ENCODE data around the gene ADAMTSL1. TPM values are rescaled to one million over a fixed set of nuclear protein-coding genes. Genes with fewer than 3 reads are reported as not detected.

The ADAMTSL1 gene
- total RNA-seq, 1 experiment from 2014 or later: not detected

- no TSS peak for BruUV-seq (replicated peaks)
- POLR2A ChIA-PET: no interaction called here
- Histone ChIP-seq H3K36me3 (ENCODE audit: control insufficient read depth, insufficient read depth, low read length) (no peaks in the 10 kb centered on the region), H3K4me1 (ENCODE audit: control insufficient read depth, insufficient read depth, low read length) (no peaks in the 10 kb centered on the region), H3K27ac (ENCODE audit: low read length) (no peak overlapping the region), H3K9me3 (ENCODE audit: control insufficient read depth, insufficient read depth, low read depth, low read length) (no peaks in the 10 kb centered on the region), H3K27me3 (ENCODE audit: control insufficient read depth, insufficient read depth, low read length) (no peaks in the 10 kb centered on the region), H3K4me3 (ENCODE audit: low read depth in 2 of 2, low read length in 2 of 2) (no peak overlapping the region)
- CTCF ChIA-PET: no interaction called here
- DNase-seq (ENCODE audit: low read depth, low spot score) (no peak), ATAC-seq (no peak)
- in situ Hi-C loops (cut with HindIII; ENCODE audit: low pct_unique_long_range_greater_than_20kb, low sequenced_read_pairs): no loop called here
- no peak for TF ChIP-seq TCF7L2 (IDR thresholded peaks at IDR 0.05; ENCODE audit: low read depth, low read length)
- no peak for TF ChIP-seq POLR2AphosphoS5 (IDR thresholded peaks at IDR 0.05; ENCODE audit: low read depth, low read length)
- TF ChIP-seq, protein P1, sequence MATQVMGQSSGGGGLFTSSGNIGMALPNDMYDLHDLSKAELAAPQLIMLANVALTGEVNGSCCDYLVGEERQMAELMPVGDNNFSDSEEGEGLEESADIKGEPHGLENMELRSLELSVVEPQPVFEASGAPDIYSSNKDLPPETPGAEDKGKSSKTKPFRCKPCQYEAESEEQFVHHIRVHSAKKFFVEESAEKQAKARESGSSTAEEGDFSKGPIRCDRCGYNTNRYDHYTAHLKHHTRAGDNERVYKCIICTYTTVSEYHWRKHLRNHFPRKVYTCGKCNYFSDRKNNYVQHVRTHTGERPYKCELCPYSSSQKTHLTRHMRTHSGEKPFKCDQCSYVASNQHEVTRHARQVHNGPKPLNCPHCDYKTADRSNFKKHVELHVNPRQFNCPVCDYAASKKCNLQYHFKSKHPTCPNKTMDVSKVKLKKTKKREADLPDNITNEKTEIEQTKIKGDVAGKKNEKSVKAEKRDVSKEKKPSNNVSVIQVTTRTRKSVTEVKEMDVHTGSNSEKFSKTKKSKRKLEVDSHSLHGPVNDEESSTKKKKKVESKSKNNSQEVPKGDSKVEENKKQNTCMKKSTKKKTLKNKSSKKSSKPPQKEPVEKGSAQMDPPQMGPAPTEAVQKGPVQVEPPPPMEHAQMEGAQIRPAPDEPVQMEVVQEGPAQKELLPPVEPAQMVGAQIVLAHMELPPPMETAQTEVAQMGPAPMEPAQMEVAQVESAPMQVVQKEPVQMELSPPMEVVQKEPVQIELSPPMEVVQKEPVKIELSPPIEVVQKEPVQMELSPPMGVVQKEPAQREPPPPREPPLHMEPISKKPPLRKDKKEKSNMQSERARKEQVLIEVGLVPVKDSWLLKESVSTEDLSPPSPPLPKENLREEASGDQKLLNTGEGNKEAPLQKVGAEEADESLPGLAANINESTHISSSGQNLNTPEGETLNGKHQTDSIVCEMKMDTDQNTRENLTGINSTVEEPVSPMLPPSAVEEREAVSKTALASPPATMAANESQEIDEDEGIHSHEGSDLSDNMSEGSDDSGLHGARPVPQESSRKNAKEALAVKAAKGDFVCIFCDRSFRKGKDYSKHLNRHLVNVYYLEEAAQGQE (IDR thresholded peaks at IDR 0.05; ENCODE audit: insufficient read depth in 1 of 2, low read depth in 2 of 2, low read length in 1 of 2): no peak
- intact Hi-C loops (cut with micrococcal nuclease; ENCODE audit: unreplicated experiment): no loop called here
Measured at GRCh38 chr9:18911714-18912342, 437.9 kb downstream of the ADAMTSL1 start.

DNA sequence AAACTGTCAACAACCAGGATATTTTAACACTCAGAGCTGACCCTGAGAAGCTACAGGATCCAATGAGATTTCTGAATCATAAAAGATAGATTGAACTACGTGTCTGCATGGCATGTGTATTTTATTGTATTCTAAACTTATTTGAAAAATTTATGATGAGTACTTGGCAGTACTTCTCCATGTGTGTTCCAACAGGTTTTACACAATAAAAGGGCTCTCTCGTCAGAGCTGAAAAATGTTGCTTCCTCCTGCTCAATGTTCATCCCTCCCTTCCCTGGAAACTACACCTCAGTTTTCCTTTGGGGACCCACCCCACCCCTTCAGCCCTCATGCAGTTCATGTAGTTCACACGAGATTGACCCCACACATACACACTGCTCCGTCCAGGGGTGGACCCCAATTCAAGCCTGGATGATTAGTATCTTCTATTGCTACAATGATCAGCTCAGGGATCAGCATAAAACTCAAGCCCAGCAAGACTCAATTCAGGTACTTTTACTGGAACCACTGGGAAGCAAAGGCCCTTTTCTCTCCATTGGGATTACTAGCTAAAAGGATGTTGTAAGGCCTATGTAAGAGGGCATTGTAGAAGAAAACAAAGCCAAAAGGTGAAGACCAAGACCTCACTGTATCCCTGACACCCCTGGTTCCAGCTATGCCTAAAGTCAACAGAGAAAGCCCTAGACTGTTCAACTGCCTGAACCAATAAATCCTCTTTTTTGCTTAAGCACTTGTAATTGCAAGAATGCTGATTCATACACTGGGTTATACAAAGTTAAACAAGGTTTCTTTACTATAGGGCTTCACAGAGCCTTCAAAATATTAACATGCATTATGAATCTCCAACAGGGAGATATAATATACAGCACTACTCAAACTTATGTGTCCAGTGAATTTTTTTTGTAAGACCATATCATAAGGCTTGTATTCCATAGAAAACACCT lies 446.5 kb downstream of the ADAMTSL1 start:
- H3K27ac ChIP-seq (ENCODE audit: low read length): no peak overlapping the region
- POLR2A ChIA-PET: no interaction called here
- DNase-seq (ENCODE audit: low read depth, low spot score) (no peak), ATAC-seq (no peak)
- CTCF ChIA-PET: no interaction called here
- TF ChIP-seq, protein P1 (IDR thresholded peaks at IDR 0.05; ENCODE audit: insufficient read depth in 1 of 2, low read depth in 2 of 2, low read length in 1 of 2): no peak
- TF ChIP-seq SIN3A (IDR thresholded peaks at IDR 0.05; ENCODE audit: borderline replicate concordance, insufficient read depth, low read depth, low read length) (no peak), POLR2AphosphoS5 (IDR thresholded peaks at IDR 0.05; ENCODE audit: low read depth, low read length) (no peak), TCF7L2 (IDR thresholded peaks at IDR 0.05; ENCODE audit: low read depth, low read length) (no peak)
- TF ChIP-seq, protein P2, sequence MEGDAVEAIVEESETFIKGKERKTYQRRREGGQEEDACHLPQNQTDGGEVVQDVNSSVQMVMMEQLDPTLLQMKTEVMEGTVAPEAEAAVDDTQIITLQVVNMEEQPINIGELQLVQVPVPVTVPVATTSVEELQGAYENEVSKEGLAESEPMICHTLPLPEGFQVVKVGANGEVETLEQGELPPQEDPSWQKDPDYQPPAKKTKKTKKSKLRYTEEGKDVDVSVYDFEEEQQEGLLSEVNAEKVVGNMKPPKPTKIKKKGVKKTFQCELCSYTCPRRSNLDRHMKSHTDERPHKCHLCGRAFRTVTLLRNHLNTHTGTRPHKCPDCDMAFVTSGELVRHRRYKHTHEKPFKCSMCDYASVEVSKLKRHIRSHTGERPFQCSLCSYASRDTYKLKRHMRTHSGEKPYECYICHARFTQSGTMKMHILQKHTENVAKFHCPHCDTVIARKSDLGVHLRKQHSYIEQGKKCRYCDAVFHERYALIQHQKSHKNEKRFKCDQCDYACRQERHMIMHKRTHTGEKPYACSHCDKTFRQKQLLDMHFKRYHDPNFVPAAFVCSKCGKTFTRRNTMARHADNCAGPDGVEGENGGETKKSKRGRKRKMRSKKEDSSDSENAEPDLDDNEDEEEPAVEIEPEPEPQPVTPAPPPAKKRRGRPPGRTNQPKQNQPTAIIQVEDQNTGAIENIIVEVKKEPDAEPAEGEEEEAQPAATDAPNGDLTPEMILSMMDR (IDR thresholded peaks at IDR 0.05): no peak
- no peaks in the 10 kb centered on the region for H3K36me3 ChIP-seq (ENCODE audit: control insufficient read depth, insufficient read depth, low read length)
- H3K4me3 ChIP-seq (ENCODE audit: low read depth in 2 of 2, low read length in 2 of 2): no peak overlapping the region
- BruUV-seq (replicated peaks): no TSS peak
- in situ Hi-C loops (cut with HindIII; ENCODE audit: low pct_unique_long_range_greater_than_20kb, low sequenced_read_pairs) (no loop called here), intact Hi-C loops (cut with micrococcal nuclease; ENCODE audit: unreplicated experiment) (no loop called here)
- H3K9me3 ChIP-seq (ENCODE audit: control insufficient read depth, insufficient read depth, low read depth, low read length): no peaks in the 10 kb centered on the region
- H3K4me1 ChIP-seq (ENCODE audit: control insufficient read depth, insufficient read depth, low read length): no peaks in the 10 kb centered on the region
- H3K27me3 ChIP-seq (ENCODE audit: control insufficient read depth, insufficient read depth, low read length): no peaks in the 10 kb centered on the region

Data from Panc1 (cell line).